ENCODE measurements around the gene OR5K1. TPM values are rescaled to one million over a fixed set of nuclear protein-coding genes. Genes with fewer than 3 reads are reported as not detected.

Gene OR5K1
- total RNA-seq, 1 donor from 2014 or later, result not detected

Other genes with a start within 250 kb of the OR5K1 start
- gene OR5H6, start 199.0 kb upstream of the OR5K1 start, total RNA-seq, result not detected in 2 replicates
- not detected in 2 replicates for gene OR5H2, start 180.7 kb upstream of the OR5K1 start, total RNA-seq
- not detected in 2 replicates for gene OR5K4, start 109.3 kb upstream of the OR5K1 start, total RNA-seq
- gene OR5K3, start 72.5 kb upstream of the OR5K1 start, total RNA-seq, result not detected in 2 replicates
- not detected in 2 replicates for gene OR5K2, start 34.5 kb downstream of the OR5K1 start, total RNA-seq
- 107 and 167 TPM in 2 replicates for gene CLDND1, start 59.7 kb downstream of the OR5K1 start, total RNA-seq
- gene GPR15, start 68.8 kb downstream of the OR5K1 start, total RNA-seq, result not detected in 2 replicates
- gene CPOX, start 130.4 kb downstream of the OR5K1 start, total RNA-seq, result 36.0 and 48.9 TPM in 2 replicates